Epidermal melanocyte (primary cell): ENCODE results near the gene NAA40.

ENCODE experiments used
- DNase-seq: peaks from one replicate; pipeline ENCODE4 v3.0.0; 2011; ENCODE audit warnings: low spot score; ENCODE audit not compliant: insufficient read length

NAA40 gene

DNA sequence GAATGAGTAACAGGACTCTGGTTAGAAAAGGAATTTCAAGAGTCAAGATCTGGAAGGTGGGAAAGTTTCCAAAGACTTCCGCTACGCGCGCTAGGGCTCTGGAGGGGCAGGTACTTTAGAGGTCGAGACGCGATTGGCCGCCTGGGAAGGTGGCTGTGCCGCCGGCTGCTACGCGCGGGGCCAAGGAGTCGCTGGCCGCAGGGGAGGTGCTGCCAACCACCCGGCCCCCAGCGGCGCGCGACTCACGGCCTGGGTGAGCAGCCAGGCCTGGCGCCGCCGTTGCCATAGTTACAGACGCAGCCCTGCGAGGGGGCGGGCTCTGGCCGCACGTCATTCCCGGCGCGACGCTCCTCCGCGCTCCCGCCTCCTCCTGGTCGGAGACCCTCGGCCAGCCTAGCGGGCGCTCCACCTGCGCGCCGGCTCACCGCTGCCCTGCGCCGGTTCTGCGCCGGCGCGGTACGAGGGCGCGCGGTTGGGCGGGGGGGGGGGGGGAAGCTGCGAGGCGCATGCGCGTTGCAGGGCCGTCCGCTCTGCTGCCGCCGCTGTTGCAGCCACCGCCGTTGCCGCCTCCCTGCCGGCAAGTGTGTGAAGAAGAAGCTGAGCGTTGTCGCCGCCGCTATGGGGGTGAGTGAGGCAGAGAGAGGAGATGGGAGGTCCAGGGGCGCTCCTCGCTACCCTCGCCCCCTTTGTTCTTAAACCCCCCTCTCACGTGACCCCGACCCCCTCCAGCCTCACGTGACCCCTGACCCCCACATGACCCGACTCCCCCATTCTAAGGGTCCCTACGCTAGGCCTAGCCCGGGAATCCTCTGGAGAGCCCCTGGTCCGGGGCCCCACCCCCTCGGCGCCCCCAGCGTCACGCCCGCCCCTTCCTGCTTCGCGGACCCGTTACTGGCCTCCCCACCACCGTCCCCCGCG lies at the start of gene NAA40:
TSS of gene NAA40 (plus strand) at position 524 of the 918 bp plus-strand sequence. CDS start at position 619, 95 bp downstream.
- peak; percentile 75 for DNase-seq

DNA sequence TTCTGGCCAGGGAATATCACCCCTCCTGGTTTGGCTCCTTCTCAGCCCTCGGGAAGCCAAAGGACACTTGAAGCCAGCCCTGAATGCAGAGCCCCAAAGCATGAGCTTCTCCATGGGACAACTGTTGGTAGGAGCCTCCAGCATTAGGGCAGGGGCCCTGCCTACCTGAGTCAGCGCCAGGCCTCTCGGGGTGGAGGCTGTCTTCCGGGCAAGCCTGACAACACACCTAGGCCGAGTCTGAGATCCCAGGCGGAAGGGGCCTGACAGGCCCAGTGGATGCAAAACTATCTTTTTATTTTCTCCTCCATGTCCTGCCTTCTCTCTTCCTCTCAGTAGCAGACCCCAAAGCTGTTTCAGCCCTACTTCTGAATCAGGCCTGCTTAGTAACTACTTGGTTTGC lies 49.5 kb upstream of the NAA40 start:
- DNase-seq, result no peak

DNA sequence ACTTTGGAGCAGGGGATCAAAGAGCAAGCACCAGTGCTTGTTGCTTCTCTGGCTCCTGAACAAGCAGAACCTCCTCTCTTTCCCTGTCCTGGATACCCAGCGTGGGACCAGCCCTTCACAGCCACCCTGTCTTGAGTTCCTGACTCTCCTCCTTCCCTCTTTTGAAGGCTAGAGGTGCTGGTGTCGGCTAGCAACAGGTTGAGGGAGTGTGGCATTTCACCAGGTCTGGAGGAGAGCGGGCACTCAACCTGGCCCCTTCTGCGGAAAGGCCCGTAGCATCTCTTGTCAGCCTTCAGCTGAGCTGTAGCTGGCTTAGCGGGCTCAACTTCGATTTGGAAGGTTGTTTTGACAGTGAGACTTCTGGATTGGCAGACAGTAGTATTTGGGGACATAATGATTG lies 48.4 kb upstream of the NAA40 start:
- no peak for DNase-seq

DNA sequence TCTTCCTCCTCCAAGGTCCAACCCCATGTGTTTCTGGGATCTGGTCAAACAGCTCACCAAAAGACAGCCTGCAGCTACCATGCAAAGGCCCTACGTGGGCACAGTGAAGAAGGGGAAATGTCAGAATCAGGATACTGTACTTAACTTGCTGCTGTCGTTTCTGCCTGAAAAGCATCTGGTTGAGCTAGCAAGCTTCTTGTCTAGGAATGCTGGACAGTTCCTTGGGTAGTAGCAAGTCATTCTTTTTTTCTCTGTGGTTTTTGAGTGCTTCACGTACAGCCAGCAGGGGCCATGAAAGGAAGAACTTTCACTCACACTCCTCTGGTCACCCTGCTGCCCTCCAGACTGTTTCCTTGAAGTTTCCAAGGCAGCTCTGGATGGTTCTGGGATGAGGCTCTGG lies 46.6 kb upstream of the NAA40 start:
- no peak for DNase-seq

DNA sequence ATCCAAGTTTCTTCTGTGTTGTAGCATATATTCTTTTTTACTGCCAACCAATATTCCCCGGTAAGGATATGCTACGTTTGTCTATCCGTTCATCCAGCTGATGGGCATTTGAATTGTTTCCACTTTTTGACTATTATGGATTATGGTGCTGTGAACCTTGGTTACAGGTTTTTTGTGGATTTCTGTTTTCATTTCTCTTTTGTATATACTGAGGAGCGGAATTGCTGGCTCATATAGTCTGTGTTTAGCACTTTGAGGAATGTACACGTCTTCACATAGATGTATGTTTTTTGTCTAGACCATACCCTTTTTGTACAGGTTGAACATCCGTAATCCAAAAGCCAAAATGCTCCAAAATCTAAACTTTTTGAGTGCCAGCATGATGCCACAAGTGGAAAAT lies 45.4 kb upstream of the NAA40 start:
- DNase-seq, result no peak

DNA sequence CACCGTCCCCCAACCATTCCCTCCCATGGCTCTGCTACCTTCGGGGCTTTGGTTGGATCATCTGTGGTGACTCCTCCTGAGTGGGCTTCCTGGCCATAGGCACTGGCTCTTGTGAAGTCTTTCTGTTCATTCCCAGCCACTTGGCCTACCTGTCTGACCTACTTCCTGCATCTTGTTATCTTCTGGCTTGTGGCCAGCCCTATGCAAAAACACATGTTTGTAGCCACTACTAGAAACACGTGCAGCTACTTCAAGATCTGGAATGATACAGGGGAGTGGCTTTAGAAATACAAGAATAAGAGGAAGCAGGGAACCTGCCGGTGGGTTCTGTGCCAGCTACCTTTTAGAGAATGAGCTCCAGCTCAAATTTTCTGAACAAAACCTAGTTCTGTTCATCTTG lies 42.7 kb upstream of the NAA40 start:
- DNase-seq, result no peak

DNA sequence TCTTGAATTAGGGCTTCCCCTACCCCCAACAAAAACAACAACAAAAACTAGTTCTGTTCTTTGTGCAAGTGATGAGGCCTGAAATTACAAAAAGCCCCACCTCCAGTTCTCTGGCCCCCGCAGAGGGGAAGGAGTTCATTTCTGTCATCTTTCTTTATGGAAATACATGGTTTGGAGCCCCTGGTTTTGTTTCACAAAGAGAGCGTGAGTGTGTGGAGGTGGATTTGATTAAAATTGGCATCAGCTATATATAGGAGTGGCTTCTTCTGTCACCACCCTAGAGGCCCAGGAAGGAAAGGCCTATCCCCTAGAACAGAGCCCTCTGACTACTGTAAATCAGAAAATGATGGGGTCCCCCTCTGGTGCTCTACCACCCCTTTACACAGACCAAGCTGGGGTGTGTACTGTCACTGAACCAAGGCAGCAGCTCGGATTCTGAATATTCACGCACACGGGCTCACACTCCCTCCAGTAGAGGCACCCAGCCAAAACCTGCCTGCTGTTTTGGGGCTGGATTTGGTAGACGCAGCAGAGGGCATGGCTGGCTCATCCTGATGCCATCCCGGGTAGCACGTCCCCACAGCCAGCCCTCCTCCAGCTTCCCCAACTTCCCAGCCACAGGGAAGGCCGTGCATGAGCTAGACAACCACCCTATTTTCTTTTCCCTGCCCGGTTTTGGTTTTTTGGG lies 41.2 kb upstream of the NAA40 start:
- DNase-seq, result no peak

DNA sequence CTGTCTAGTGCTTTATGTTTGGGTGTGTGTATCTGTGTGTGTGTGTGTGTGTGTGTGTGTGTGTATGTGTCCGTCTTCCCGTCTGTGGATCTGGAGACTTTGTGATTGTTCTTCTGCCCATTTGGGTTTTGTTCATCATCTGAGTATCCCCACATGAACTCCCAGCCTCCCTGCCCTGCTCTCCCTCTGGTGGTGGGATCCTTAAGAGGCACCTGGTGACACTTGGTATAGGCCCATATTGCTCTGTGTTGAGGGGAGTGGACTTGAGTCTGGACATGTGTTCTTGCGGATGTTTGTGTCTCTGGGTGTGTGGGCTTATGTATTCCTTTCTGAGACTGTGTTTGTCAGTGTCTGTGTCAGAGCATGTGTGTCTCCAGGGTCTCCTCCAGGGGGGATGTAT lies 37.1 kb upstream of the NAA40 start:
- DNase-seq, result no peak

DNA sequence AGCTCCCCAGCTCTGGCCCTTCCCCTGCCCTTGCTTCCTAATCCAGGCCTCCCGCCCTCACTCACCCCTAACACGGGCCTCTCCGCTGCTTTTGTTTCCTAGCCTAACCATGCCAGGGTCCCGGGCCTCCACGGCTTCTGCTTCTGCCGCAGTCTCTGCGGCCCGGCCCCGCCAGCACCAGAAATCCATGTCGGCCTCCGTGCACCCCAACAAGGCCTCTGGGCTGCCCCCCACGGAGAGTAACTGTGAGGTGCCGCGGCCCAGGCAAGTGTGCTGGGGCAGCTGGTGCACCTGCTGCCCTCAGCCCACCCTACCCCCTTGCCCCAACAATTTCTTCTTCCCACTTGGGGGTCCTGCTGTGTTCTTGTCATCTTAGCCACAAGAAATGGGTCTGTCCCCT lies 34.9 kb upstream of the NAA40 start:
- DNase-seq, result no peak

DNA sequence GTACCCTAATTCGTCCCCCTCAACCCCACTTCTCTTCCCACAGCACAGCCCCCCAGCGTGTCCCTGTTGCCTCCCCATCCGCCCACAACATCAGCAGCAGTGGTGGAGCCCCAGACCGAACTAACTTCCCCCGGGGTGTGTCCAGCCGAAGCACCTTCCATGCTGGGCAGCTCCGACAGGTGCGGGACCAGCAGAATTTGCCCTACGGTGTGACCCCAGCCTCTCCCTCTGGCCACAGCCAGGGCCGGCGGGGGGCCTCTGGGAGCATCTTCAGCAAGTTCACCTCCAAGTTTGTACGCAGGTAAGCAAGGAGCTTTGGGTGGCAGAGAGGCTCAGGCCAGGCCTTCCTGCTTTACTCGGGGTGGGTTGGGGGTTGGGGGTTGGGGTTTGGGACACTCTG lies 34.1 kb upstream of the NAA40 start:
- DNase-seq, result no peak

DNA sequence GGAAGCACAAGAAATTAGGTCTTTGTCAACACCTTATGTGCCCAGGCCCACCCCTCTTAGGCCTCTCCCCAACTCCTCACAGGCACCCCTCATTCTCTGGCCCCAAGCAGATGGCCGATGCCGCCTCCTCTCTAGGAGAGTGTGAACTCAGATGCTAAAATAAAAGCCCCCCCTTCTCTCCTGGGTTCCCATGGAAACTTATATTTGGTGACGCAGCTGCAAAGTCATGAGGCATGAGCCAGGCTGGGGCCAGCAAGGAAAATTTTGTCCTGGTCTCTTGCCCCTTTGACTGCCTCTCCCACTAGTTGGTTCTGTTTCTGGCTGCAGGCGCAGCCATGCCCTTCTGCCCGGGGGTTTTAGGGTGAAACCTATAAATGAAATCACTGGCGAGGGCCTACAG lies 33.6 kb upstream of the NAA40 start:
- no peak for DNase-seq

DNA sequence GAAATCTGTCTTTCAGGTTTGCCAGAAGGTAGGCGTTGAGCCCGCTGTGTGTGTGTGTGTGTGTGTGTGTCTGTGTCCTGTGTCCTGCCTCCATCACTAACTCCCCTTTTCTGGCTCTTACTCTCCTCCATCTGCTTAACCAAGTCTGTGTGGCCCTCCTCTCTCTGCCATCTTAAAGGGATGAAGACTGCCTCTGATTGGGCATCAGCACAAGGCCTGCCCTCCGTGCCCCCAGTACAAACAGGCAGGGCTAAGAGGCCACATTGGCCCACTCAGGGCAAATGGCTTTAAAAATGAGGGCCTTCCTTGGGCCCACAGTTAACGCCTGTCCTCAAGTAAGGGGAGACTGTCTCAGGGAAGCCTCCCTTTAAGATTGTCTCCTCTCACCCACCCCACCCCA lies 32.7 kb upstream of the NAA40 start:
- DNase-seq, result no peak

DNA sequence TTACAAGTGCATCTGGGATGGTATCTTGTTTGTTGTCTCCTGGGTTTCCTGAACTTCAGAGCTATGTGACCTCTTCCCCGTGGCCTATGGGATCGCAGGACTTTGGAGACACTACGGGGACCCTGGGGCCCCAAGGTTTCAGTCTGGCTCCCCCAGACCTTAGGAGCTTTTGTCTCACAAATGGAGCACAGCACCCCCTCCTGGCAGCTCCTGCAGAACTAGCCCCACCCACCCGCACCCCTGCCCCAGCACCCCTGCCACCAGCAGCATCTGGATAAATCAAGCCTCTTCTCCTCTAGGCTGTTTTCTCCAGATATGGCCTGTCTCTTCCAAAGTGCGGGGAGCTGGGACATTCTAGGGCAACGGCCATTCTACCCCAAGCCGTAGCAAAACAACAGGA lies 32.2 kb upstream of the NAA40 start:
- no peak for DNase-seq

DNA sequence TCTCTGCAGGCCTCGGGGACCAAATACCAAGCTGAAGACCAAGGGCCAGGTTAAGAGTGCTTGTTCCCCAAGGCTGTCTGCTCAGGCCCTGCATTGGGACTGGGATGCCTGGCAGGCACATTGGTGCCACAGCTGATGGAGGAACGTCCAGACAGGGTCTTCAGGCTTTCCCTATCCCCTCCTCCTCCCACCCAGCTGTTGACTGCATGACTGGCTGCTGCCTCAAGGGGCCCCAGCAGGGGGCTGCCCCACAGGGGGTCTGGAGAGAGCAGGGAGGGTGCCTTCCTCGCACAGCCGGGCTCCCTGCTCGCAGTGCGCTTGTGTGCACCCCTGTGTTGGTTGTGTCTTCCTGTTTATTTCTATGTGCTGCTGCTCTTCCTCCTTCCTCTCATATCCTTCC lies 31.7 kb upstream of the NAA40 start:
- DNase-seq, result no peak

DNA sequence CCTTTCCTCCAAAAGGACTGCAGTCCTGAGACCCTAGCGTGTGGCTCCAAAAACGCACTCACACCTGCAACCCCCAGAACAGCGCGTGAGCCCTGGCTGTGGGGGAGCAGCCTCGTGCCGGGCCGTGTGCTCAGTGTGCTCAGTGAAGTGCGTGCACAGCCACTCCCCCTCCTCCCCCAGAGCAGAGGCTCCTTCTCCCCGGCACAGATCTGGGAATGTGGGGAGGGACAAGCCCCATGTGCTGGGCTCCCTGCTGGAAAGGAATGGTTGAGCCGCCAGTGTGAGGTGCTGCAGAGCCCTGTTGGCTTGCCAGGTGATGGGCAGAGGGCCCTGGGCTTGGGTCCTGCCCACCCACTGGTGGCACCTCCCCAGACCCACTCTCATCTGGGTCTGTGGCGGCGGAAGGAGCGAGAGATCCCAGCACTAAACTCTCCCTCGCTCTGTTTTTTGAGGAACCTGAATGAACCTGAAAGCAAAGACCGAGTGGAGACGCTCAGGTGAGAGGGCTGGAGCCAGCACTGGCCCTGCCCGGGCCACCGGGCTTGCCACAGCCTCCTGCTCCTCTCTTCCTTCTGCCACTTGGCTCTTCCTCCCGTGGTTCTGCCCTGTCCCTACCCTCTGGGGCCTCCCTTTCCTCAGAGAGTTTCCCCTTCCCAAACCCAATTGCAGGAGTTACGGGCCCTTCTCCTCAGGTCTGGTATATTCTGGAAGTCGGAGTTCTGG lies 30.8 kb upstream of the NAA40 start:
- no peak for DNase-seq

DNA sequence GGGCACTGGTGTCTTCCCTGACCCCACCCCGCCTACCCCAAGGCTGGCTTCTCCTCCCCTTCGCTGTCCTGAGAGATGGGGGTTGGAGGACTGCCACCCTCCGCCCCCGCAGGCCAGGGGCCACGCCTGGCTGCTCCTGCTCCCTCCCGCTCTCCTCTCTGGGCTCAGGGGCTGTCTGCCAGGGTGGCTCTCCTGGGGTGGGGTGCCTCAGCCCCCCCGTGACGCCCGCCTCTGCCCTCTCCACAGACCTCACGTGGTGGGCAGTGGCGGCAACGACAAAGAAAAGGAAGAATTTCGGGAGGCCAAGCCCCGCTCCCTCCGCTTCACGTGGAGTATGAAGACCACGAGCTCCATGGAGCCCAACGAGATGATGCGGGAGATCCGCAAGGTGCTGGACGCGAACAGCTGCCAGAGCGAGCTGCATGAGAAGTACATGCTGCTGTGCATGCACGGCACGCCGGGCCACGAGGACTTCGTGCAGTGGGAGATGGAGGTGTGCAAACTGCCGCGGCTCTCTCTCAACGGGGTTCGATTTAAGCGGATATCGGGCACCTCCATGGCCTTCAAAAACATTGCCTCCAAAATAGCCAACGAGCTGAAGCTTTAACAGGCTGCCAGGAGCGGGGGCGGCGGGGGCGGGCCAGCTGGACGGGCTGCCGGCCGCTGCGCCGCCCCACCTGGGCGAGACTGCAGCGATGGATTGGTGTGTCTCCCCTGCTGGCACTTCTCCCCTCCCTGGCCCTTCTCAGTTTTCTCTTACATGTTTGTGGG lies 30.0 kb upstream of the NAA40 start:
- no peak for DNase-seq

DNA sequence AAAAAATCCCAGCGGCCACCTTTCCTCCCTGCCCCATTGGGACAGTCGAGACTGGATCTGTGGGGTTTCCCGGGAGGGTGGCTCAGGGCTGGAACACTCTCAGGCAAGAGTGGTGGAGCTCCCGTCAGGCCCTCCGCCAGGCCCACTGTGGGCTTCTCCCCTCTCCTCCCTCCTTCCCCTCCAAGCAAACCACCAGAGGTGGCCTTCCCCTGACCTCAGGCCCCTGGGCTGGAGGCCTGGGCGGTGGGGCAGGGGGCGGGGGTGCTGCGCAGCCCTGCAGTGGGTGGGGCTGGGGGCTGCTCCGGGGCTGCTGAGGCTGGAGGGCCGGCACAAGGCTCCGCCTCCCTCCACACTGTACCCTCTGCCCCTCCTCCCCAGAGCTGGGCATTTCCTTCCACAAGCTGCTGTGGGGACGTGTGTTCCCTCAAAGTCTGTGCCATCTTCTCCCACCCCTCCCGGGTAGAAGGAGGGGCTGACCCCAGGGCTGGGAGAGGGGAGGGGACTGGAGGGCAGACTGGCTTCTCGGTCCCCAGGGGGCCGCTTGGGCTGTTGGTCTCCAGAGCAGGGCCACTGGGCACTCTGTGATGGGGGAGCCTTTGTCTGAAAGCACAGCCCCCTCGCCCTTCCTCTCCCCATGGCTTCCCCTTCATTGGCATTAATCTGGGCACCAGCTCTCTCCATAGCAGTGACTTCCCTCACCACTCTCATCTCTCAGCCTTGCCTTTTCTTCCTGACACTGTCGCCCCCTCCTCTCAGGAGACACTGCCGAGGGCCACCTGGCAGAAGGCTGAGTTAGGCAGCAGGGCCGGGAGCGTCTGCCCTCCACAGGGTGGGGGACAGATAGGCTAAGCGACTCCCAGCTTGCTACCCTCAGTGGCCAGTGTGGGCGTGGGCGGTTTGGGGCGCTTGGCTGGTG lies 29.0 kb upstream of the NAA40 start:
- no peak for DNase-seq

DNA sequence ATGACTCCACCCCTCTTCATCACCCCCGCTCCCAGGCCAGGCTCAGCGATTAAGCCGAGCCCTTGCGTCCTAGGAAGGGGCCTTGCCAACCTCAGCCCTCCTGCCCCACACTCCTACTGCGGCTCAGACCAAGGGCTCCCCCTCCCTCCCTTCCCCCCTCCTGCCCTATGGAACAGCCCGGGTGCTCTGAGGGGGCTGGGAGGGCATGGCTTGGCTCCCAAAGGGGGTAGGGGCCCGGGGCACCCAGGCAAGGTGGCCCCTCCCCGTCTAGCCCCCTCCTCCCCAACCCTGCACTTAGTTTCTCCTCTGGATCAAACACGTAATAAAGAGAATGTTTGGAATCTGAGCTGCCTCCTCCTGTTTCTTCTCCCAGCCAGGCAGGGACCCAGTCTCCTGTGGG lies 28.1 kb upstream of the NAA40 start:
- no peak for DNase-seq

DNA sequence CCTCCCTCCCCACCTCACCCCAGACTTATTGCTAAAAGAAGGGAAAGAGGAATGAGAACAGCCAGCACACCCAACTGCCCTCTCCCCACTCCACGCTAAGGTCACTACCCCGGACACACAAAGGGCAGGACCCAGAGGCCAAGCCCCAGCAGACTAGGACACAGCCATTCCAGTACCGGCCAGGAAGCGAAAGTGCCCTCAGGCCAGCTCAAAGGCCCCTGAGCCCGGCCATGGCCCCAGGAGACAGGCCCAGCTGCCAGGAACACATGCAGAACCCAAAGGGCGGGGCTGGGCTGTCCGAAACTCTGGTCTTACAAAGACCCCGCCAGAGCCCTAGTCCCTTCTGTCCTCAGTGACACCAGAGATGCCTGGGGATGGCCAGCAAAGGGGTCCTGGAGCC lies 27.4 kb upstream of the NAA40 start:
- no peak for DNase-seq

DNA sequence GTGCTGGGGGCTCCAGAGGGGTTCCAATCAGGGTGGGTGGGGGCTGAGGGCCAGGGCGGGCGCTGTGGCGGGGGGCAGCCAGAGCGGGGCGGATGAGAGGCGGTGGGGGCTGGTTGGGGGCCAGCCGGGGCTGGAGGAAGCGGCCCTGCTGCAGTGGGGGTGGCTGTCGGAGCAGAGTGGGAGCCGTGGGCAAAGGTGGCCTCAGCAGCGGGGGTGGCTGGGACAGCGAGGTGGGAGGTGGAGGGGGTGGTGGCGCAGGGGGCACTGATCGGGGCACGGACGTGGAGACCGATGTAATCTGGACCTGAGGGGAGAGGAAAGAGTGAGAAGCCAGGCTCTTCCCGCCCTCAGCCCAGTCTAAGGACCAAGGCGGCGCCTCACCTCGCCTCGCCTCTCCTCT lies 26.9 kb upstream of the NAA40 start:
- DNase-seq, result no peak
